Measurements from ENCODE around the gene VSIR. TPM values are rescaled to one million over a fixed set of nuclear protein-coding genes. Genes with fewer than 3 reads are reported as not detected.
A peak's percentile ranks its signal among the peaks of the same experiment; 100 is the strongest.

The VSIR gene
- total and polyA plus RNA-seq, 9 of the 15 experiments (the other 6 are each of a cell fraction or from before 2014, with no cell fraction given) = 0.14 to 20.5 (median 9.3) TPM

DNA sequence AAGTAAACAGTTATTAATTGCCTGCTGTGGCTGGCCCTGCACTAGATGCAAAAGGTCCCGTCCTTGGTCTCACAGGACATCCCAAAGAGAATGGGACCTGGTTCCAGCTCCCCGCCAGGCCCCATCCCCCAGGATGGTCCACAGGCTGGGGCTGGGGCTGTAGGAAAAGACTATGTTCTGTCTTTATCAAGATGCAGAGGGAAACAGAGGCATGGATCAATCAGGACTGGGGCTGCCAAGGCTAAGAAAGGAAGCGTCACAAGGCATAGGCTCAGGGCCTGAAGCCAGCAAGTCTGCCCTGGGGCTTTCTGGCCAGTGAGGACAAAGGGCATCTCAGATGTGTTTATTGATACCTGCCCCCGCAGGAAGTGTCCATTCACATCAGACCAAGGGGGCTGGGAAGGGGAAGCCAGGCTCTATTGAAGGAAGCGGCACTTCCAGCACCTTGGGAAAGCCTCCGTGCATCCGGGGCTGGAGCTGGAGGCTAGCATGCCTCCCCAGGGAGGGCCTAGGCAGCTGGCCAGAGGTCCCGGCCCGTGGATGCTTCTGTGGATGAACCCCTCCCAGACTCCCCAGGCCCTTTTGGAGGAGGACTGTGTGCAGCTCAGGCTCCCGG is 5.8 kb downstream of the VSIR start (continued):
- TF ChIP-seq, protein P1, sequence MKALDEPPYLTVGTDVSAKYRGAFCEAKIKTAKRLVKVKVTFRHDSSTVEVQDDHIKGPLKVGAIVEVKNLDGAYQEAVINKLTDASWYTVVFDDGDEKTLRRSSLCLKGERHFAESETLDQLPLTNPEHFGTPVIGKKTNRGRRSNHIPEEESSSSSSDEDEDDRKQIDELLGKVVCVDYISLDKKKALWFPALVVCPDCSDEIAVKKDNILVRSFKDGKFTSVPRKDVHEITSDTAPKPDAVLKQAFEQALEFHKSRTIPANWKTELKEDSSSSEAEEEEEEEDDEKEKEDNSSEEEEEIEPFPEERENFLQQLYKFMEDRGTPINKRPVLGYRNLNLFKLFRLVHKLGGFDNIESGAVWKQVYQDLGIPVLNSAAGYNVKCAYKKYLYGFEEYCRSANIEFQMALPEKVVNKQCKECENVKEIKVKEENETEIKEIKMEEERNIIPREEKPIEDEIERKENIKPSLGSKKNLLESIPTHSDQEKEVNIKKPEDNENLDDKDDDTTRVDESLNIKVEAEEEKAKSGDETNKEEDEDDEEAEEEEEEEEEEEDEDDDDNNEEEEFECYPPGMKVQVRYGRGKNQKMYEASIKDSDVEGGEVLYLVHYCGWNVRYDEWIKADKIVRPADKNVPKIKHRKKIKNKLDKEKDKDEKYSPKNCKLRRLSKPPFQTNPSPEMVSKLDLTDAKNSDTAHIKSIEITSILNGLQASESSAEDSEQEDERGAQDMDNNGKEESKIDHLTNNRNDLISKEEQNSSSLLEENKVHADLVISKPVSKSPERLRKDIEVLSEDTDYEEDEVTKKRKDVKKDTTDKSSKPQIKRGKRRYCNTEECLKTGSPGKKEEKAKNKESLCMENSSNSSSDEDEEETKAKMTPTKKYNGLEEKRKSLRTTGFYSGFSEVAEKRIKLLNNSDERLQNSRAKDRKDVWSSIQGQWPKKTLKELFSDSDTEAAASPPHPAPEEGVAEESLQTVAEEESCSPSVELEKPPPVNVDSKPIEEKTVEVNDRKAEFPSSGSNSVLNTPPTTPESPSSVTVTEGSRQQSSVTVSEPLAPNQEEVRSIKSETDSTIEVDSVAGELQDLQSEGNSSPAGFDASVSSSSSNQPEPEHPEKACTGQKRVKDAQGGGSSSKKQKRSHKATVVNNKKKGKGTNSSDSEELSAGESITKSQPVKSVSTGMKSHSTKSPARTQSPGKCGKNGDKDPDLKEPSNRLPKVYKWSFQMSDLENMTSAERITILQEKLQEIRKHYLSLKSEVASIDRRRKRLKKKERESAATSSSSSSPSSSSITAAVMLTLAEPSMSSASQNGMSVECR (CRISPR knock-in tag; IDR thresholded peaks at IDR 0.05) = 0 out of 2 replicates have a peak, but pooled peaks have one; percentile 63
- TF ChIP-seq, protein P2, sequence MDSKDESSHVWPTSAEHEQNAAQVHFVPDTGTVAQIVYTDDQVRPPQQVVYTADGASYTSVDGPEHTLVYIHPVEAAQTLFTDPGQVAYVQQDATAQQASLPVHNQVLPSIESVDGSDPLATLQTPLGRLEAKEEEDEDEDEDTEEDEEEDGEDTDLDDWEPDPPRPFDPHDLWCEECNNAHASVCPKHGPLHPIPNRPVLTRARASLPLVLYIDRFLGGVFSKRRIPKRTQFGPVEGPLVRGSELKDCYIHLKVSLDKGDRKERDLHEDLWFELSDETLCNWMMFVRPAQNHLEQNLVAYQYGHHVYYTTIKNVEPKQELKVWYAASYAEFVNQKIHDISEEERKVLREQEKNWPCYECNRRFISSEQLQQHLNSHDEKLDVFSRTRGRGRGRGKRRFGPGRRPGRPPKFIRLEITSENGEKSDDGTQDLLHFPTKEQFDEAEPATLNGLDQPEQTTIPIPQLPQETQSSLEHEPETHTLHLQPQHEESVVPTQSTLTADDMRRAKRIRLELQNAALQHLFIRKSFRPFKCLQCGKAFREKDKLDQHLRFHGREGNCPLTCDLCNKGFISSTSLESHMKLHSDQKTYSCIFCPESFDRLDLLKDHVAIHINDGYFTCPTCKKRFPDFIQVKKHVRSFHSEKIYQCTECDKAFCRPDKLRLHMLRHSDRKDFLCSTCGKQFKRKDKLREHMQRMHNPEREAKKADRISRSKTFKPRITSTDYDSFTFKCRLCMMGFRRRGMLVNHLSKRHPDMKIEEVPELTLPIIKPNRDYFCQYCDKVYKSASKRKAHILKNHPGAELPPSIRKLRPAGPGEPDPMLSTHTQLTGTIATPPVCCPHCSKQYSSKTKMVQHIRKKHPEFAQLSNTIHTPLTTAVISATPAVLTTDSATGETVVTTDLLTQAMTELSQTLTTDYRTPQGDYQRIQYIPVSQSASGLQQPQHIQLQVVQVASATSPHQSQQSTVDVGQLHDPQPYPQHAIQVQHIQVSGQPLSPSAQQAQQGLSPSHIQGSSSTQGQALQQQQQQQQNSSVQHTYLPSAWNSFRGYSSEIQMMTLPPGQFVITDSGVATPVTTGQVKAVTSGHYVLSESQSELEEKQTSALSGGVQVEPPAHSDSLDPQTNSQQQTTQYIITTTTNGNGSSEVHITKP (IDR thresholded peaks at IDR 0.05; ENCODE audit: partially characterized antibody) = peak; percentile 40
